Large intestine (tissue), 3 donors: ENCODE results near the gene BORCS5. TPM values are rescaled to one million over a fixed set of nuclear protein-coding genes. Genes with fewer than 3 reads are reported as not detected.

Experiments
- DNase-seq, 2 donors: peaks; one replicate each; pipeline versions ENCODE4 v3.0.0 to v3.0.0-alpha.2; 2013
- H3K27ac ChIP-seq: one replicate; pipeline ENCODE4 v1.5.1; 2013; ENCODE audit warnings: low read length
- H3K27me3 ChIP-seq: 2 replicates; pipeline ENCODE4 v1.6.1; 2013; ENCODE audit warnings: low read length; ENCODE audit not compliant: control insufficient read depth, insufficient read depth
- H3K36me3 ChIP-seq: 2 replicates; pipeline ENCODE4 v1.6.1; 2013; ENCODE audit warnings: low read length; ENCODE audit not compliant: control insufficient read depth, insufficient read depth
- H3K4me1 ChIP-seq: one replicate; pipeline ENCODE4 v1.6.1; 2013; ENCODE audit warnings: low read length; ENCODE audit not compliant: control insufficient read depth, insufficient read depth
- H3K4me3 ChIP-seq: one replicate; pipeline ENCODE4 v1.5.1; 2013; ENCODE audit warnings: low read length
- H3K9me3 ChIP-seq: one replicate; pipeline ENCODE4 v1.6.1; 2013; ENCODE audit warnings: mild to moderate bottlenecking, low read depth, low read length, moderate library complexity; ENCODE audit not compliant: control insufficient read depth
- WGBS: methylation state at CpG from one replicate; pipeline ENCODE4 v1.1.5; 2013; ENCODE audit warnings: low lambda C conversion rate; ENCODE audit not compliant: insufficient coverage; 5-methylcytosine and 5-hydroxymethylcytosine counted together
- polyA plus RNA-seq: library from polyadenylated mRNA; unstranded; fragments of 120-200 nt; gene quantifications from one replicate; pipeline ENCODE4 v1.2.1, GENCODE V29; 2013

Gene BORCS5
- polyA plus RNA-seq, 1 donor: 6.4 TPM

DNA sequence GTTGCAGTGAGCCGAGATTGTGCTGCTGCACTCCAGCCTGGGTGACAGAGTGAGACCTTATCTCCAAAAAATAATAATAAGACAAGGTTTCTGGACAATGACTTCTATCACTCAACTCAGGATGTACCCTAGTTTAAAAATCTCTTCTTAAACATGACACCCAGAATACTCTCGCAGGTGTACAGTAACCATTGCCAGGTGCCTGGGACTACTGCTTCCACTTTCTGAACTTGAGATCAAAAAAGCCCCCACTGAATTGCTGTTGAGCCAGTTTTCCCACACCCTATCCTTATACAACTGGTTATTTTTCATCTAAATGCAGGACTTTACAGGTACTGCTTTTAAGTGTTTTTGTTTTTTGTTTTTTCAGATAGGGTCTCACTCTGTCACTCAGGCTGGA lies 36.3 kb downstream of the BORCS5 start:
- Histone ChIP-seq H3K9me3 (no peaks in the 10 kb centered on the region), H3K27me3 (no peaks in the 10 kb centered on the region), H3K36me3 (no peaks in the 10 kb centered on the region), H3K4me1 (peaks cover 4% of the 10 kb centered on the region), H3K4me3 (no peak overlapping the region), H3K27ac (no peak overlapping the region)
- 83% methylated on average over 1 of the region's 2 CpGs for WGBS
- DNase-seq: no peak

- Histone ChIP-seq H3K4me3 (no peak overlapping the region), H3K9me3 (no peaks in the 10 kb centered on the region), H3K27ac (no peak overlapping the region), H3K4me1 (peaks cover 4% of the 10 kb centered on the region), H3K27me3 (no peaks in the 10 kb centered on the region), H3K36me3 (no peaks in the 10 kb centered on the region)
- WGBS: 93% methylated on average over 2 of the region's 4 CpGs
- DNase-seq: no peak
Observed at GRCh38 chr12:12396694-12397093, 39.8 kb downstream of the BORCS5 start.

GRCh38 chr12:12397184-12397583 lies 40.3 kb downstream of the BORCS5 start:
- Histone ChIP-seq H3K4me3 (no peak overlapping the region), H3K27ac (no peak overlapping the region), H3K27me3 (no peaks in the 10 kb centered on the region), H3K9me3 (no peaks in the 10 kb centered on the region), H3K4me1 (peaks cover 6% of the 10 kb centered on the region), H3K36me3 (no peaks in the 10 kb centered on the region)
- no peak for DNase-seq
- WGBS: no CpG with 5 or more reads among the region's 5 CpGs

- peaks cover 9% of the 10 kb centered on the region for H3K4me1 ChIP-seq
- no peaks in the 10 kb centered on the region for H3K9me3 ChIP-seq
- H3K27me3 ChIP-seq: no peaks in the 10 kb centered on the region
- H3K36me3 ChIP-seq: no peaks in the 10 kb centered on the region
- no peak overlapping the region for H3K4me3 ChIP-seq
- H3K27ac ChIP-seq: peak overlapping the region; percentile 0
- WGBS: no CpG with 5 or more reads among the region's 7 CpGs
- no peak for DNase-seq
Observed at GRCh38 chr12:12398026-12398859, 41.4 kb downstream of the BORCS5 start.

- no peak for DNase-seq
- no peak overlapping the region for H3K27ac ChIP-seq
- H3K27me3 ChIP-seq: no peaks in the 10 kb centered on the region
- H3K9me3 ChIP-seq: no peaks in the 10 kb centered on the region
- WGBS: no CpG with 5 or more reads among the region's 1 CpG
- H3K4me1 ChIP-seq: peaks cover 12% of the 10 kb centered on the region
- no peak overlapping the region for H3K4me3 ChIP-seq
- no peaks in the 10 kb centered on the region for H3K36me3 ChIP-seq
Observed at GRCh38 chr12:12399161-12399560, 42.3 kb downstream of the BORCS5 start.

DNA sequence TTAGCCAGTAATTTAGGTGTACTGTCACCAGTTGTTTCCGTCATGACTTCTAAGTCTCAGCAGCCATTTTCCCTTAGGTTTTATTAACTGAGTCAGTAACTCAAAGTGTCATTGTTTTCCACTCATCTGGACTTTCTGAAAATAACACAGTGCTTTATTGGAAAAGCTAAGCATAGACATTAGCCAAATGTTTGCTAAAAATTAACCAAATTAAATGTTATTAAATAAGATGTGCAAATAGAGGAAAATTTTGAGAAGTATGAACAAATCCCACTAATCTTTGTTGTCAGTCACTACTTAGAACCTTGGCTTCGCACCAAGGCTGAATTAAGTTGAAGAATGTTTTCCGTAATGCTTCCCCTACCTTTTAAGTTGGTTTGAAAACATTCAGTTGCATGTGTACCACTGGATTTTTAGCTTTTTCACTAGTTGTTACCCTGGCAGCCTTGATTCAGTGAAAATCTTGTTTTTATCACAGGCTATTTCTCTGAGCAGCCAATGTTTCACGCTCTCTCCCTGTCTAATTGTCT lies 43.0 kb downstream of the BORCS5 start:
- WGBS: no CpG with 5 or more reads among the region's 4 CpGs
- H3K4me1 ChIP-seq: peaks cover 18% of the 10 kb centered on the region
- H3K36me3 ChIP-seq: no peaks in the 10 kb centered on the region
- H3K27ac ChIP-seq: no peak overlapping the region
- no peaks in the 10 kb centered on the region for H3K9me3 ChIP-seq
- no peak overlapping the region for H3K4me3 ChIP-seq
- no peaks in the 10 kb centered on the region for H3K27me3 ChIP-seq
- no peak for DNase-seq

GRCh38 chr12:12400793-12401192 lies 43.9 kb downstream of the BORCS5 start:
- Histone ChIP-seq H3K4me3 (no peak overlapping the region), H3K4me1 (peaks cover 27% of the 10 kb centered on the region), H3K9me3 (no peaks in the 10 kb centered on the region), H3K36me3 (no peaks in the 10 kb centered on the region), H3K27me3 (no peaks in the 10 kb centered on the region), H3K27ac (no peak overlapping the region)
- WGBS: 100% methylated on average over 3 of the region's 3 CpGs
- DNase-seq: no peak

DNA sequence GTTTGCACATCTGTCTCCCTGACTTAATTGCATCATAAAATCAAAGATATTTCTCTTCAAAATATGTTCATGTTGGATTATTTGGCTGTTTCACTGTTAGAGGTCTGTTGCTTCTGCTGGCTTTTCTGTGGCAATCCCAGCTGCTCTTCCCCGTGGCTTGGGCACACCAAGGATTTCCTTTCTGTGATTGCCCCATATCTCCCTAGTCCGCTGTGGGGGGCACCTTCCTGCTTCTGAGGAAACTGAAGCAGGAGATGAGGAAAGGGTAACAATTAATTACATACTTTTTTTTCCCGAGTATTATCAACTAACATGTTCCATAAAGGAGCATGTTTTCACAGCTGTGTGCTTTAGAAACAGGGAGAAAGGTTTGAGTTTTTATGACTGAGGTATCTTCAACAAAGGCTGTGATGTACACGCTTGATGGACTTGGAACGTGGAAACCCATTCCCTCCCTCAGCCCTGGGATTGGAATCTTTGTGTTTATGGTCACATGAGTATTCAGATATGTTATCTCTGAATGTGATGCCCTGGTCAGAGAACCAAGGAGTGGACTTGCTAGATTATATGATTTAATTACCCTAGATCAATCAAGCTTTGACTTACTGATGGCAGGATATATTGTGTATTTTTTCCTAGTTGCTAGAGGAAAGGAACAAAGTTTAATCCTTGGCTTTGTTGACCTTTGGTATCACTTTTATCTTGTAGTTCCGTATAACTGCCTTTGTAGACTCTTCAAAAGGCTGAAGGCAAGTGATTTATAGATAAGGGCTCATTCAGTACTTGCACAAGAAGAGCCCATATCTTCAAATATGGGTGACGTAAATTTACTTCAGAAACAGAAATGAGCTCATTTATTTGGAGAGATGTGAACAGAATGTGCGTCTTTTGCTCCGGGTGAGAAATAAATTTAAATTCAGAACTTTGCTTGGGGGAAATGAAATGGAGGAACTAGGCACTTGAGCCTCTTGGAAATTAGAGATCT lies 46.7 kb downstream of the BORCS5 start:
- Histone ChIP-seq H3K27ac (peak overlapping the region; percentile 95), H3K36me3 (no peaks in the 10 kb centered on the region), H3K27me3 (no peaks in the 10 kb centered on the region), H3K4me3 (no peak overlapping the region), H3K9me3 (no peaks in the 10 kb centered on the region), H3K4me1 (peaks cover 42% of the 10 kb centered on the region)
- DNase-seq: peak; percentile 89 to 98
- WGBS: 20% methylated on average over 1 of the region's 9 CpGs

- WGBS: no CpG with 5 or more reads among the region's 1 CpG
- H3K4me1 ChIP-seq: peaks cover 42% of the 10 kb centered on the region
Observed at GRCh38 chr12:12404297-12404696, 47.4 kb downstream of the BORCS5 start.

GRCh38 chr12:12405882-12406281 lies 49.0 kb downstream of the BORCS5 start:
- Histone ChIP-seq H3K36me3 (no peaks in the 10 kb centered on the region), H3K4me3 (no peak overlapping the region), H3K9me3 (no peaks in the 10 kb centered on the region), H3K4me1 (peaks cover 42% of the 10 kb centered on the region), H3K27ac (peak overlapping the region; percentile 95), H3K27me3 (no peaks in the 10 kb centered on the region)
- 43% methylated on average over 1 of the region's 5 CpGs for WGBS
- peak; percentile 85 to 87 for DNase-seq

More at GRCh38 chr12:12404297-12404696, 47.4 kb downstream of the BORCS5 start:
- Histone ChIP-seq H3K4me3 (no peak overlapping the region), H3K27me3 (no peaks in the 10 kb centered on the region), H3K9me3 (no peaks in the 10 kb centered on the region), H3K27ac (peak overlapping the region; percentile 95), H3K36me3 (no peaks in the 10 kb centered on the region)
- peak in 1 of 2 donors; percentile 61 for DNase-seq
